Activated CD8-positive, alpha-beta memory T cell treated with anti-CD3 and anti-CD28 coated beads for 36 hours (primary cell): ENCODE results near the gene MAPK4. TPM values are rescaled to one million over a fixed set of nuclear protein-coding genes. Genes with fewer than 3 reads are reported as not detected.

Source experiments
- CTCF ChIA-PET: fragments of 350-600 bp; sonication (Branson Sonifier 250); formaldehyde crosslinking; loops from one replicate; lab custom pipeline; 2021; ENCODE audit warnings: antibody characterized with exemption; lab: Charles Lee
- POLR2A ChIA-PET: fragments of 350-600 bp; sonication (Branson Sonifier 250); formaldehyde crosslinking; loops from one replicate; lab custom pipeline; 2021; ENCODE audit warnings: antibody characterized with exemption; lab: Charles Lee
- total RNA-seq, 2 experiments: library from RNA; stranded (reverse); gene quantifications; one replicate each; pipeline ENCODE4 v1.2.3, GENCODE V29; 2021

Gene MAPK4
- total RNA-seq, 2 experiments from 2014 or later: not detected

GRCh38 chr18:50666536-50666935, 106.6 kb downstream of the MAPK4 start:
- CTCF ChIA-PET: no interaction called here
- POLR2A ChIA-PET: no interaction called here

- ChIA-PET CTCF (no interaction called here), POLR2A (no interaction called here)
These were observed 111.5 kb downstream of the MAPK4 start for GRCh38 chr18:50671376-50671775.

- POLR2A ChIA-PET: no interaction called here
- CTCF ChIA-PET: no interaction called here
These were observed 114.6 kb downstream of the MAPK4 start for GRCh38 chr18:50674307-50674980.

DNA sequence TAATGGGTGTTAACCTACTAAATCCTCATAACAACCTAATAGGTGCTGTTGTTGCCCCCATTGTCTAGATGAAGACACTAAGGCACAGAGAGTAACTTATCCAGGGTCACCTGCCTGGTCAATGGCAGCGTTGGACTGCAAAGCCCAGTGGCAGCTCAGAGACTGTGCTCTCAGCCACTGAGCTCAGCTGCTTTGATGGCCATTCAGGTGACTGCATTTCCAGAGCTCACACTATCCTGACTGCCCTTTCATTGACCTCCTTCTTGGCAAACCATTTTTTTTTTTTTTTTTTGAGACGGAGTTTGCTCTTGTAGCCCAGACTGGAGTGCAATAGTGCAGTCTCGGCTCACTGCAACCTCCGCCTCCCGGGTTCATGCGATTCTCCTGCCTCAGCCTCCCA, 115.2 kb downstream of the MAPK4 start:
- ChIA-PET POLR2A (no interaction called here), CTCF (no interaction called here)

GRCh38 chr18:50678651-50679050, 118.8 kb downstream of the MAPK4 start:
- POLR2A ChIA-PET: no interaction called here
- CTCF ChIA-PET: no interaction called here

DNA sequence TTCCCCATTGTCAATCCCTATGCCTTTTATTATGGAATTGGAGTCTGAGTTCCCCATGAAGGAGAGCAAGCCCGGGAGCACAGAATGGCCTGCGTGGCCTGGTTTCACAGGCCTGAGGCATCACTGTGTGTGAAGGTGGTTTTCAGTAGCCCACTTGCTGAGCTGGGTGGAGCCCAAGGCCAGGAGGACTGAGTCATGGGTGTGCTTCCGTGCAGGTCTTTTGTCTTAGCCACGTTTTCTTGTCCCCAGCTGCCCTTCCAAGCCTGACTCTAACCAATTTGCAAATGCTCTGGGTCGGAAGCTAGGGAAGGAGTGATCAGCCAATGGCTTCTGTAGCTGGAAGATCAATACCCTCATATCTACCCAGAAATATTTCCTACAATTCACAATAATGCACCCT, 119.2 kb downstream of the MAPK4 start:
- CTCF ChIA-PET: no interaction called here

GRCh38 chr18:50679656-50680055, 119.8 kb downstream of the MAPK4 start:
- POLR2A ChIA-PET: no interaction called here
- CTCF ChIA-PET: no interaction called here

More for the DNA sequence above, 119.2 kb downstream of the MAPK4 start:
- POLR2A ChIA-PET: no interaction called here

GRCh38 chr18:50680966-50681365, 121.1 kb downstream of the MAPK4 start:
- POLR2A ChIA-PET: no interaction called here
- CTCF ChIA-PET: no interaction called here

GRCh38 chr18:50682852-50683251, 123.0 kb downstream of the MAPK4 start:
- POLR2A ChIA-PET: no interaction called here
- CTCF ChIA-PET: no interaction called here

- POLR2A ChIA-PET: no interaction called here
- CTCF ChIA-PET: no interaction called here
These were observed 126.5 kb downstream of the MAPK4 start for GRCh38 chr18:50686409-50686808.

GRCh38 chr18:50687491-50687890, 127.6 kb downstream of the MAPK4 start:
- CTCF ChIA-PET: no interaction called here
- POLR2A ChIA-PET: no interaction called here

GRCh38 chr18:50689578-50689977, 129.7 kb downstream of the MAPK4 start:
- POLR2A ChIA-PET: no interaction called here
- CTCF ChIA-PET: interaction anchor here (1.1 kb wide), 1 partner anchor 14 kb away, joined by 3 read pairs; no protein-coding TSS in a partner anchor

DNA sequence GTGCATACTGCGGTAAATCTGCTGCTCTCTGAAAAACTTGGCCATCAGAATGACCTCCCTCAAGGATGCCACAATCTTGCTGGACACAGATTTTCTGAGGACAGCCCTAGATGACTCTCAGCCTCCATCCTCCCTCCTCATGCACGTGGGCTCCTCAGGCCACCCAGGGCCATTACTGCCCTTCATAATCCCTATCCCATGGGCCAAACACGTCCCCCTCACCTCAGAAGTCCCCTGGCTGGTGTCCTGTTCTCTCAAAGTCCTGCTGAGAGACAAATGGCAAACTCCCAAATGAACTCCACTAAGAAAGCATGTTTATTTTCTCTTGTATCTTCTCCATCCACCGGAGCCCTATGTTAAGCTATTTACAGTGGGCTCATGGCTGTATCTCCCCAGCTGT, 134.3 kb downstream of the MAPK4 start:
- ChIA-PET CTCF (no interaction called here), POLR2A (no interaction called here)

DNA sequence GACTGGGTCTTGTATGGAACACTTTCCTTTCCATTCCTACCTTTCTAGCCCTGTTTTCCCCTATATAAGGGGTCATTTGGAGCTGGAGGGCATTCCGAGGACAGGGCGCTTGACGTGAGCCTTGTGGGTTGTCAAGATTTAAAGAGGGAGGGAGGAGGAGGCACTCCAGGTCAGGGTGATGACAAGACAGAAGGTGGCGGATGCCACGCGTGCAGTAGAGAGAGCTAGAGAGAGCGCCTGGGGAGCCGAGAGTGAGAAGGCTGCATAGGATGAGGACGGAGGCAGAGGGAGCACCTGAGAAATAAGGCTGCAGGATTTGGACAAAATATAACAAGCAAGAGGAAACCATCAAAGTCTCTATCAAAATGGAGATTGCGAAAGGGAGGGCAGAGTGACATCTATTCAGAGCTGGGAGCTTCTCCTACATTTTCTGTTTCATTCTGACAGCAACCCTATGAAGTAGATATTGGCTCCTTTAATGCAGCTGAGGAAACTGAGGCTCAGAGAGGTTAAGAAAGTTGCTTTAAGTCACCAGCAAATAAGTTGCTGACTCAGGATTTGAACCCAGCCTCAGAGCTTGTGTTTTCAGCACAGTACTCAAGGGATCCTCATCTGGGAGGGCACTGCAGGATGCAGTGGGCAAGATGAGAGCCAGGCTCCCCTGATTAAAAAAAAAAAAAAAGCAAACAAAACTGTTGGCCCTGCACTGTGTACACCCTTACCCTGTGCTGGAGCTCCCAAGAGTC, 135.7 kb downstream of the MAPK4 start:
- ChIA-PET POLR2A (no interaction called here), CTCF (interaction anchor here (0.7 kb wide), 1 partner anchor 82 kb away, joined by 3 read pairs; no protein-coding TSS in a partner anchor)

GRCh38 chr18:50696436-50696835, 136.5 kb downstream of the MAPK4 start:
- POLR2A ChIA-PET: no interaction called here
- CTCF ChIA-PET: no interaction called here

- ChIA-PET POLR2A (no interaction called here), CTCF (no interaction called here)
These were observed 137.0 kb downstream of the MAPK4 start for GRCh38 chr18:50696929-50697328.

DNA sequence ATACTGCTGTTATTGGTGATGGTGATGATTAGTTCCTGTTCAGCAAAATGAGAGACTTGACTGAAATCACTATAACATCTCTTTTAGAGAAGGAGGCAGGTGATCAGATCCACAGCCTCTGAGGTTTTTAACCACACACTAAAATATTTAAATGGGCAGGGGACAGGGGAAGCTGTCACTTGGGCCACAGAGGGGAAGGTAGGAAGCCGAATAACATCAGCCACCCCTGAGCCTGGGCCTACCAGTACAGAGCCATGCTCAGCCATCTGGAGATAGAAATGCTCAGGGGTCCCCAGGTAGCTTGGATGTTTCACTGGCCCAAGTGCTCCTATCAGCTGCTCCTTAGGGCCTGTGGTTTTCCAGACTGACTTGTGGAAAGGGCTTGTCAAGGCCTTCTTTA, 137.6 kb downstream of the MAPK4 start:
- CTCF ChIA-PET: no interaction called here

DNA sequence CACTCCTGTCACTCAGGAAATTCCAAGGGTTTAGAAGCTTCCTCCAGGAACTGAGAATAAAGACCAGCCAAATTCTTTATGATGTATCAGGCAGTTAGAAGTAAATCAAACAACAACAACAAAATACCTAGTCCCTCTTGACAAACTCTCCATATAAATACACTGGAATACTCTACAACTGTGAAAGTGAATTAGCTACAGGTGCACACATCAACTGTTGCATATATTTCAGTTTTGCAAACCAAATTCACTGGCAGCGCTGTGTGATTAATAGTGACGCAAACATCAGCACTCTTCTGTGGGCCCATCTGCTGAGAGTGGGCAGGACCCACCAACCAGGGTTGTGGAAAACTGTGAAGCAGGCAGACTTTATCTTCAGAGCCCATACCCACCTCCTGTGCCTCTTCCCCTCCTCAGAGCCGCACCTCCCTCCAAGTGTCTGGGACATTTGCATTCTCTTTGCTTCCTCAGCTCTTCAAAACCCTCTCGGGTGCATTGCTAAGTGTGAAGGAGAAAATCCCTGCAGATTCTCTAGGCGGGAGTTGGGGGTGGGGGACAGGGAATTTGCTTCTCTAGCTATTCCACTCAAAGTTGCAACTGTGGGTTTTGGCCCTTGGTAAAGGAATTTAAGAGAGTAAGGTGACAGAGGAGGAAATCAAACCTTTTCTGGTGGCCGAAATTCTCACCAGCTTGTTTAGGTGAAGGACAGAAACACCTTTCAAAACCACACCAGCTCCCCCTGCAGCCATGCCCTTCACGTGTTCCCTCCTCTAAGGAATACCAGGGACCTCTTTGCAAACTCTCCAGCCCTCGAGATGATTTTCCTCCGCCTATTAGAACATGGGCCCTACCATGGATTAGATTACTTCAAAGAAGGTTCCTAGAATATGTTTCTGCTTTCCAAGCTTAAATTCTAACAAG, 140.6 kb downstream of the MAPK4 start:
- POLR2A ChIA-PET: no interaction called here

More for the DNA sequence above, 137.6 kb downstream of the MAPK4 start:
- POLR2A ChIA-PET: no interaction called here

GRCh38 chr18:50704357-50704940, 144.6 kb downstream of the MAPK4 start:
- POLR2A ChIA-PET: no interaction called here
- CTCF ChIA-PET: interaction anchor here (1.2 kb wide), 1 partner anchor 14 kb away, joined by 3 read pairs; no protein-coding TSS in a partner anchor

More for the DNA sequence above, 140.6 kb downstream of the MAPK4 start:
- CTCF ChIA-PET: no interaction called here
